Mammary epithelial cell (primary cell): ENCODE results near the gene KCNQ1.

Experiments used
- EZH2 ChIP-seq: IDR thresholded peaks from 2 replicates; pipeline ENCODE4 v1.6.1; 2012; ENCODE audit warnings: low read length, inconsistent platforms, borderline replicate concordance
- TF ChIP-seq, protein P1 (sequence below), 2 donors: IDR thresholded peaks in 1 of 2; conservative IDR thresholded peaks in 1 of 2; 2 replicates each; pipeline ENCODE4 v1.5.1; 2011 to 2012; ENCODE audit warnings: inconsistent platforms in 2 of 2, low read length in 2 of 2, mild to moderate bottlenecking in 2 of 2, control low read depth in 1 of 2, low read depth in 1 of 2; ENCODE audit not compliant: insufficient read depth in 1 of 2; ENCODE audit errors: extremely low read depth in 1 of 2

DNA sequence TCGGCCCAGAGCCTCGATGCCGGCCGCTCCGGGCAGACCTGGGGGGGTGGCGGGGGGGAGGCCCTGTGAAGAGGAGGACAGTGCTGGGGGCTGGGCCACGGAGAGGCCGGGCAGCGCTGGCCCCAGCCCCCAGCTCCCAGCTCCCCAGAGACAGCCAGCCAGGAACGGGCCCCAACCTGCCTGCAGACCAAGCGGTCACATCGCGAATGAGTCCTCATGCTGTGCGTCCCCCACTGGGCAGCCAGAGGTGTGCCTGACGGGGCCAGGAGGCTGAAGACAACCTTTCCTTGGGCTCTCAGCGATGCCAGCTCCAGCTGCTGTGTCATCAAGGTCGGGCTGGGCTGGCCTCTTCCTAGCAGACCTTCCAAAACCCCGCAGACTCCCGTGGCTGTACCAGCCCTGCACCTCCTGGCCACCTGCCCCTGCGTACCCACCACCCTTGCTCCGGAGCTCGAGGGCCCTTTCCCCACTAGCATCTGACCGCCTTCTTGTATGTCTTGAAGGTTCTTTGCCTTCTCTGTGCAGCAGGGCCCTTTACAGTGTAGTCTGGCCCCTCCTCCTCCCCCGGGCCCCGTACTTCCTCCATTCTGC, 352.4 kb downstream of the KCNQ1 start:
- TF ChIP-seq EZH2, result no peak
- TF ChIP-seq, protein P1, sequence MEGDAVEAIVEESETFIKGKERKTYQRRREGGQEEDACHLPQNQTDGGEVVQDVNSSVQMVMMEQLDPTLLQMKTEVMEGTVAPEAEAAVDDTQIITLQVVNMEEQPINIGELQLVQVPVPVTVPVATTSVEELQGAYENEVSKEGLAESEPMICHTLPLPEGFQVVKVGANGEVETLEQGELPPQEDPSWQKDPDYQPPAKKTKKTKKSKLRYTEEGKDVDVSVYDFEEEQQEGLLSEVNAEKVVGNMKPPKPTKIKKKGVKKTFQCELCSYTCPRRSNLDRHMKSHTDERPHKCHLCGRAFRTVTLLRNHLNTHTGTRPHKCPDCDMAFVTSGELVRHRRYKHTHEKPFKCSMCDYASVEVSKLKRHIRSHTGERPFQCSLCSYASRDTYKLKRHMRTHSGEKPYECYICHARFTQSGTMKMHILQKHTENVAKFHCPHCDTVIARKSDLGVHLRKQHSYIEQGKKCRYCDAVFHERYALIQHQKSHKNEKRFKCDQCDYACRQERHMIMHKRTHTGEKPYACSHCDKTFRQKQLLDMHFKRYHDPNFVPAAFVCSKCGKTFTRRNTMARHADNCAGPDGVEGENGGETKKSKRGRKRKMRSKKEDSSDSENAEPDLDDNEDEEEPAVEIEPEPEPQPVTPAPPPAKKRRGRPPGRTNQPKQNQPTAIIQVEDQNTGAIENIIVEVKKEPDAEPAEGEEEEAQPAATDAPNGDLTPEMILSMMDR (conservative IDR thresholded peaks at IDR 0.05 in 1 of 2, IDR thresholded peaks at IDR 0.05 in 1 of 2; ENCODE audit: extremely low read depth in 1 of 2, insufficient read depth in 1 of 2, low read depth in 1 of 2, low read length in 2 of 2), result peak in 1 of 2 donors; percentile 7
